ENCODE data around the gene GDF2. TPM values are rescaled to one million over a fixed set of nuclear protein-coding genes. Genes with fewer than 3 reads are reported as not detected.

Gene GDF2
- total RNA-seq, 3 donors from 2014 or later (not counting 1 experiment from before 2014, with no cell fraction given): not detected

- H3K27ac ChIP-seq (ENCODE audit: low read length): no peak overlapping the region
- no peak overlapping the region for H3K4me3 Mint-ChIP-seq
- TF ChIP-seq CTCF (IDR thresholded peaks at IDR 0.05): no peak
- H3K36me3 Mint-ChIP-seq: no peaks in the 10 kb centered on the region
- peaks cover 0 to 8% of the 10 kb centered on the region in 2 donors for H3K4me1 Mint-ChIP-seq
- no peak for ATAC-seq
- WGBS (ENCODE audit: insufficient coverage): 62% methylated on average over 10 of the region's 10 CpGs
- H3K9me3 Mint-ChIP-seq: no peaks in the 10 kb centered on the region
- H3K36me3 ChIP-seq (ENCODE audit: control insufficient read depth, insufficient read depth, low read length): no peaks in the 10 kb centered on the region
- intact Hi-C loops (cut with micrococcal nuclease): no loop called here
- H3K9me3 ChIP-seq (ENCODE audit: control insufficient read depth, insufficient read depth, low read length): no peaks in the 10 kb centered on the region
- H3K27me3 ChIP-seq (ENCODE audit: control insufficient read depth, insufficient read depth, low read length): no peaks in the 10 kb centered on the region
- no peak overlapping the region for H3K27ac Mint-ChIP-seq
- no peak overlapping the region for H3K4me3 ChIP-seq (ENCODE audit: low read length)
- DNase-seq: no peak
- H3K27me3 Mint-ChIP-seq (ENCODE audit: low read depth in 2 of 2): peaks cover 45 to 57% of the 10 kb centered on the region in 2 donors
- no peaks in the 10 kb centered on the region for H3K4me1 ChIP-seq (ENCODE audit: control insufficient read depth, insufficient read depth, low read length)
Measured at GRCh38 chr10:47376522-47377220, 54.4 kb downstream of the GDF2 start.

Other genes starting within 250 kb of the GDF2 start
- not detected for gene GDF10, start 22.3 kb upstream of the GDF2 start, total RNA-seq
- not detected for gene RBP3, start 25.9 kb downstream of the GDF2 start, total RNA-seq
- gene ZNF488, start 61.8 kb downstream of the GDF2 start, total RNA-seq: not detected
- not detected for gene ANXA8, start 161.7 kb downstream of the GDF2 start, total RNA-seq
- gene FAM25G, start 169.2 kb downstream of the GDF2 start, total RNA-seq: not detected
- gene AGAP9, start 201.2 kb downstream of the GDF2 start, total RNA-seq: 10 to 100 TPM in 1 of 3 donors, 1 to 10 TPM in 2; 4.6 to 11.1 (median 8.7) TPM